A673 (cell line): ENCODE data around the gene TFR2. TPM values are rescaled to one million over a fixed set of nuclear protein-coding genes. Genes with fewer than 3 reads are reported as not detected.

Experiments
- BruUV-seq: library from RNA; stranded (reverse); fragments of 400-500 nt; replicated peaks from 2 replicates; lab custom pipeline; 2021; lab: Mats Ljungman, UMichigan
- CTCF ChIA-PET: fragments of 300-600 bp; sonication (Branson Sonifier 250); formaldehyde crosslinking; loops from one replicate; lab custom pipeline; 2022; ENCODE audit warnings: antibody characterized with exemption; lab: Charles Lee
- POLR2A ChIA-PET: fragments of 300-600 bp; sonication (Branson Sonifier 250); formaldehyde crosslinking; loops from one replicate; lab custom pipeline; 2022; ENCODE audit warnings: antibody characterized with exemption; ENCODE audit not compliant: low non-redundant PET; lab: Charles Lee
- DNase-seq: peaks from one replicate; pipeline ENCODE4 v3.0.0-alpha.2; 2015; ENCODE audit warnings: low spot score
- H3K27ac ChIP-seq: fragments of 200-600 bp; sonication (generic); 2 replicates; pipeline ENCODE4 v1.5.1; 2016; ENCODE audit warnings: mixed run types, low read depth, mild to moderate bottlenecking, mixed read lengths, antibody characterized with exemption, low read length; ENCODE audit not compliant: poor library complexity, severe bottlenecking
- H3K27me3 ChIP-seq: fragments of 200-600 bp; sonication (generic); replicated peaks from 2 replicates; pipeline ENCODE4 v1.6.1; 2017; ENCODE audit warnings: mixed run types, low read depth, mild to moderate bottlenecking, mixed read lengths, antibody characterized with exemption, low read length; ENCODE audit not compliant: insufficient read depth, poor library complexity
- H3K36me3 ChIP-seq: fragments of 200-600 bp; sonication (generic); 2 replicates; pipeline ENCODE4 v1.6.1; 2016; ENCODE audit warnings: mixed run types, mild to moderate bottlenecking, mixed read lengths, antibody characterized with exemption, low read length; ENCODE audit not compliant: insufficient read depth, poor library complexity, severe bottlenecking
- H3K4me1 ChIP-seq: fragments of 200-600 bp; sonication (generic); 2 replicates; pipeline ENCODE4 v1.6.1; 2017; ENCODE audit warnings: mixed run types, mild to moderate bottlenecking, mixed read lengths, antibody characterized with exemption, low read length; ENCODE audit not compliant: insufficient read depth, poor library complexity, severe bottlenecking
- H3K4me3 ChIP-seq: fragments of 200-600 bp; sonication (generic); 2 replicates; pipeline ENCODE4 v1.5.1; 2016; ENCODE audit warnings: low read depth, mixed run types, mild to moderate bottlenecking, mixed read lengths, low read length; ENCODE audit not compliant: poor library complexity, severe bottlenecking
- H3K9me3 ChIP-seq: fragments of 200-600 bp; sonication (generic); 2 replicates; pipeline ENCODE4 v1.6.1; 2016; ENCODE audit warnings: mixed run types, low read depth, mild to moderate bottlenecking, mixed read lengths, antibody characterized with exemption, low read length; ENCODE audit not compliant: poor library complexity, severe bottlenecking
- CTCF ChIP-seq: fragments of 300-800, 200-600 bp; sonication (generic); conservative IDR thresholded peaks from 2 replicates; pipeline ENCODE4 v1.5.1; 2017; ENCODE audit warnings: low read depth, mild to moderate bottlenecking, antibody characterized with exemption, low read length, moderate library complexity, mixed read lengths
- EZH2 ChIP-seq: fragments of 200-600 bp; sonication (generic); IDR thresholded peaks from 2 replicates; pipeline ENCODE4 v1.6.1; 2017; ENCODE audit warnings: borderline replicate concordance, low read depth, mild to moderate bottlenecking, mixed read lengths, antibody characterized with exemption, low read length; ENCODE audit not compliant: poor library complexity, severe bottlenecking
- intact Hi-C: fragments of 100-400 bp; cut with micrococcal nuclease; formaldehyde crosslinking; loops from one replicate; pipeline ENCODE4 v1.10.0; 2022; ENCODE audit not compliant: unreplicated experiment
- total RNA-seq: library from RNA; stranded (reverse); gene quantifications from 2 replicates; pipeline ENCODE4 v1.2.3, GENCODE V29; 2021

TFR2 gene
- total RNA-seq, 1 experiment from 2014 or later, result 2.0 TPM

GRCh38 chr7:100580466-100581283 lies 60.7 kb downstream of the TFR2 start:
- Histone ChIP-seq H3K36me3 (peaks cover 38% of the 10 kb centered on the region), H3K4me3 (no peak overlapping the region), H3K4me1 (peaks cover 19% of the 10 kb centered on the region), H3K27me3 (no peaks in the 10 kb centered on the region), H3K27ac (no peak overlapping the region), H3K9me3 (no peaks in the 10 kb centered on the region)
- CTCF ChIA-PET, result no interaction called here
- POLR2A ChIA-PET, result no interaction called here
- no peak for DNase-seq
- TF ChIP-seq EZH2 (no peak), CTCF (no peak)
- BruUV-seq, result no TSS peak
- intact Hi-C loops, result loop anchor here (10.0 kb wide), 1 partner anchor 94 kb away; the partner anchor contains the start of gene GNB2

- BruUV-seq, result no TSS peak
- no peaks in the 10 kb centered on the region for H3K9me3 ChIP-seq
- peaks cover 38% of the 10 kb centered on the region for H3K36me3 ChIP-seq
- H3K27ac ChIP-seq, result no peak overlapping the region
- intact Hi-C loops, result no loop called here
- ChIA-PET CTCF (no interaction called here), POLR2A (no interaction called here)
- no peaks in the 10 kb centered on the region for H3K27me3 ChIP-seq
- peaks cover 3% of the 10 kb centered on the region for H3K4me1 ChIP-seq
- H3K4me3 ChIP-seq, result no peak overlapping the region
- no peak for TF ChIP-seq EZH2
- TF ChIP-seq CTCF, result no peak
- DNase-seq, result no peak
Observed at GRCh38 chr7:100578246-100579183, 62.8 kb downstream of the TFR2 start.

GRCh38 chr7:100577507-100577906 lies 63.8 kb downstream of the TFR2 start:
- Histone ChIP-seq H3K4me3 (no peak overlapping the region), H3K9me3 (no peaks in the 10 kb centered on the region), H3K27me3 (no peaks in the 10 kb centered on the region), H3K27ac (no peak overlapping the region), H3K36me3 (peaks cover 37% of the 10 kb centered on the region), H3K4me1 (no peaks in the 10 kb centered on the region)
- no TSS peak for BruUV-seq
- no peak for DNase-seq
- intact Hi-C loops, result no loop called here
- no peak for TF ChIP-seq CTCF
- CTCF ChIA-PET, result no interaction called here
- POLR2A ChIA-PET, result no interaction called here
